Smooth muscle cell (in vitro differentiated cells): ENCODE results near the gene C1orf167. TPM values are rescaled to one million over a fixed set of nuclear protein-coding genes. Genes with fewer than 3 reads are reported as not detected.

Experiments used
- DNase-seq: peaks from one replicate; lab custom pipeline; 2025; ENCODE audit not compliant: unreplicated experiment; lab: John Stamatoyannopoulos, UW
- H2AFZ ChIP-seq: fragments of 200-600 bp; sonication (generic); 2 replicates; pipeline ENCODE4 v1.6.0; 2016; ENCODE audit warnings: antibody characterized with exemption, low read depth, mild to moderate bottlenecking
- H3F3A ChIP-seq: fragments of 200-600 bp; sonication (generic); 2 replicates; pipeline ENCODE4 v1.6.0; 2017; ENCODE audit warnings: antibody characterized with exemption, low read depth
- H3K27ac ChIP-seq: fragments of 200-600 bp; sonication (generic); 2 replicates; pipeline ENCODE4 v1.5.1; 2016; ENCODE audit warnings: low read depth, mild to moderate bottlenecking
- H3K27me3 ChIP-seq: fragments of 200-600 bp; sonication (generic); 2 replicates; pipeline ENCODE4 v1.6.1; 2016; ENCODE audit warnings: low read depth, mild to moderate bottlenecking
- H3K36me3 ChIP-seq: fragments of 200-600 bp; sonication (generic); 2 replicates; pipeline ENCODE4 v1.5.1; 2016; ENCODE audit warnings: low read depth
- H3K4me1 ChIP-seq: fragments of 200-600 bp; sonication (generic); 2 replicates; pipeline ENCODE4 v1.5.1; 2016; ENCODE audit warnings: low read depth
- H3K4me2 ChIP-seq: fragments of 200-600 bp; sonication (generic); 2 replicates; pipeline ENCODE4 v1.6.0; 2016; ENCODE audit warnings: mild to moderate bottlenecking
- H3K4me3 ChIP-seq: fragments of 200-600 bp; sonication (generic); 2 replicates; pipeline ENCODE4 v1.5.1; 2016; ENCODE audit warnings: mild to moderate bottlenecking
- H3K79me2 ChIP-seq: fragments of 200-600 bp; sonication (generic); 2 replicates; pipeline ENCODE4 v1.6.0; 2016; ENCODE audit warnings: low read depth, mild to moderate bottlenecking
- H3K9ac ChIP-seq: fragments of 200-600 bp; sonication (generic); 2 replicates; pipeline ENCODE4 v1.6.0; 2016; ENCODE audit warnings: low read depth
- H3K9me3 ChIP-seq: fragments of 200-600 bp; sonication (generic); replicated peaks from 2 replicates; pipeline ENCODE4 v1.5.1; 2016; ENCODE audit warnings: low read depth
- H4K20me1 ChIP-seq: fragments of 200-600 bp; sonication (generic); 2 replicates; pipeline ENCODE4 v1.6.0; 2016; ENCODE audit warnings: low read depth
- CTCF ChIP-seq: fragments of 200-600 bp; sonication (generic); IDR thresholded peaks from 2 replicates; pipeline ENCODE4 v1.5.1; 2017; ENCODE audit warnings: borderline replicate concordance, mild to moderate bottlenecking, antibody characterized with exemption; ENCODE audit not compliant: insufficient read depth, poor library complexity, severe bottlenecking
- WGBS: methylation state at CpG from one replicate; pipeline ENCODE4 v1.1.7; 2016; ENCODE audit warnings: low lambda C conversion rate; 5-methylcytosine and 5-hydroxymethylcytosine counted together
- polyA plus RNA-seq: library from polyadenylated mRNA; unstranded; fragments of >200 nt; fragmentation: Nextera tagmentation; extraction: Ambion mirVana; gene quantifications from 2 replicates; pipeline ENCODE4 v1.2.1, GENCODE V29; 2016
- total RNA-seq: library from RNA; depleted of rRNA; stranded (reverse); fragments of >200 nt; gene quantifications from 2 replicates; pipeline ENCODE4 v1.2.3, GENCODE V29; 2014

C1orf167 gene
- total and polyA plus RNA-seq, 2 experiments from 2014 or later: 0.70 TPM; not detected in 1

- no peak for DNase-seq
- Histone ChIP-seq H3K27me3 (no peaks in the 10 kb centered on the region), H3K79me2 (no peaks in the 10 kb centered on the region), H3K9me3 (no peaks in the 10 kb centered on the region), H2AFZ (no peak overlapping the region), H3K9ac (no peak overlapping the region), H4K20me1 (no peaks in the 10 kb centered on the region), H3F3A (no peaks in the 10 kb centered on the region), H3K4me3 (no peak overlapping the region), H3K4me1 (no peaks in the 10 kb centered on the region), H3K27ac (no peak overlapping the region), H3K4me2 (no peak overlapping the region), H3K36me3 (no peaks in the 10 kb centered on the region)
- no peak for TF ChIP-seq CTCF
- 94% methylated on average over 9 of the region's 9 CpGs for WGBS
Observed at GRCh38 chr1:11751087-11751486, 10.9 kb upstream of the C1orf167 start.

DNA sequence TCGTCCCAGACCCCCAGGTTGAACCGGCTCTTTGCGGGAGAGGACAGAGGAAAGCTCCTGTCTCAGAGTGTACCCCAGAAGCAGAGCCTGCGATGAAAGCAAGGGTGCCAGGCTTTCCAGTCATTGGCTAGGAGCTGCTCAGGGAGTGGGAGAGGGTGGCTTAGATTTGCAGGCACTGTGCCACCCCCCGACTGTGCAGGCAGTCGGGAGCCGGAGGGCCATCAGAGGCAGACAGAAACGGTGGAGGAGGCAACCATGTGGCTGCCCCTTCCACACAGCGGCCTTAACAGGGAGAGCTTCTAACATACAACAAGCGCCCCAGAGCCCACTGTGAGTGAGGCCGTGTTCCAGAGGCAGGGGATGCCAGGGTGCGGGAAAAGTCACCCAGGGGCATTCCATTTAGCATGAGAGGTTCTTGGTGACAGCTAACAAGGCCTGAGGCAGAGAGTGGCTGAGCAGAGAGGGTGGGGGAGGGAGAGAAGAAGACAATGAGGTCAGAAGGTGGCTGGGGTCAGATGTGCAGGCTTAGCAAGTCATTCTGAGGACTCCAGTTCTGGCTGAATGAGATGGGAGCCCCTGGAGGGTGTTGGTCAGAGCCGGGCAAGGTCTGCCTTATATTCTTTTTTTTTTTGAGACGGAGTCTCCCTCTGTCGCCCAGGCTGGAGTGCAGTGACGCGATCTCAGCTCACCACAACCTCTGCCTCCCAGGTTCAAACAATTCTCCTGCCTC is 9.5 kb upstream of the C1orf167 start:
- no peaks in the 10 kb centered on the region for H3K4me1 ChIP-seq
- no peaks in the 10 kb centered on the region for H3K36me3 ChIP-seq
- H3K27me3 ChIP-seq: no peaks in the 10 kb centered on the region
- H2AFZ ChIP-seq: no peak overlapping the region
- no peaks in the 10 kb centered on the region for H3F3A ChIP-seq
- H3K9ac ChIP-seq: no peak overlapping the region
- H3K79me2 ChIP-seq: no peaks in the 10 kb centered on the region
- 78% methylated on average over 17 of the region's 17 CpGs for WGBS
- TF ChIP-seq CTCF: no peak
- no peak for DNase-seq
- H3K27ac ChIP-seq: no peak overlapping the region
- H3K4me3 ChIP-seq: no peak overlapping the region
- H4K20me1 ChIP-seq: no peaks in the 10 kb centered on the region
- H3K4me2 ChIP-seq: no peak overlapping the region
- no peaks in the 10 kb centered on the region for H3K9me3 ChIP-seq

GRCh38 chr1:11753555-11754208 is 8.3 kb upstream of the C1orf167 start:
- H3F3A ChIP-seq: no peaks in the 10 kb centered on the region
- H3K79me2 ChIP-seq: no peaks in the 10 kb centered on the region
- WGBS: 71% methylated on average over 7 of the region's 7 CpGs
- H3K4me1 ChIP-seq: no peaks in the 10 kb centered on the region
- H3K9me3 ChIP-seq: no peaks in the 10 kb centered on the region
- H3K9ac ChIP-seq: no peak overlapping the region
- no peak overlapping the region for H2AFZ ChIP-seq
- DNase-seq: no peak
- no peak overlapping the region for H3K27ac ChIP-seq
- no peak overlapping the region for H3K4me2 ChIP-seq
- no peaks in the 10 kb centered on the region for H3K27me3 ChIP-seq
- H3K4me3 ChIP-seq: no peak overlapping the region
- no peaks in the 10 kb centered on the region for H3K36me3 ChIP-seq
- TF ChIP-seq CTCF: no peak
- H4K20me1 ChIP-seq: no peaks in the 10 kb centered on the region
